Measurements from ENCODE around the gene OPRD1. TPM values are rescaled to one million over a fixed set of nuclear protein-coding genes. Genes with fewer than 3 reads are reported as not detected.

OPRD1 gene
- total and polyA plus RNA-seq, 2 of the 4 experiments (the other 2 are of a cell fraction), result under 0.01 TPM; not detected in 1

GRCh38 chr1:28867850-28868249, 55.9 kb downstream of the OPRD1 start:
- Histone ChIP-seq H2BK15ac (ENCODE audit: low read depth, low read length) (no peak overlapping the region), H3K9ac (ENCODE audit: low read depth, low read length) (no peak overlapping the region), H4K8ac (ENCODE audit: low read depth in 2 of 2, low read length in 2 of 2) (no peak overlapping the region), H3K4me2 (ENCODE audit: low read depth, low read length) (no peak overlapping the region), H2BK20ac (ENCODE audit: low read depth, low read length) (no peak overlapping the region), H3K27ac (ENCODE audit: insufficient read depth, low read length) (no peak overlapping the region), H3K79me1 (ENCODE audit: low read depth in 1 of 2, low read length in 2 of 2) (no peaks in the 10 kb centered on the region), H3K23ac (ENCODE audit: low read depth, low read length) (no peak overlapping the region), H2AK5ac (ENCODE audit: low read depth, low read length) (no peak overlapping the region), H3K56ac (ENCODE audit: extremely low read depth, insufficient read depth, low read length) (no peak overlapping the region), H3K9me1 (ENCODE audit: insufficient read depth, low read length) (no peaks in the 10 kb centered on the region), H3K27me3 (ENCODE audit: control insufficient read depth, insufficient read depth, low read length) (peaks cover 40% of the 10 kb centered on the region), H4K20me1 (ENCODE audit: insufficient read depth, low read length) (no peaks in the 10 kb centered on the region), H2AK9ac (replicated peaks; ENCODE audit: low read depth, low read length, poor library complexity) (no peak overlapping the region), H3K4ac (ENCODE audit: low read depth, low read length) (no peak overlapping the region), H3K18ac (ENCODE audit: low read depth, low read length) (no peak overlapping the region), H2BK5ac (ENCODE audit: low read depth, low read length, poor library complexity, severe bottlenecking) (no peak overlapping the region), H3K14ac (replicated peaks; ENCODE audit: low read depth, low read length) (no peak overlapping the region), H3K4me3 (ENCODE audit: insufficient read depth, low read depth, low read length) (no peak overlapping the region), H4K5ac (ENCODE audit: low read depth, low read length) (no peak overlapping the region), H2BK120ac (ENCODE audit: low read depth, low read length) (no peak overlapping the region), H3K36me3 (ENCODE audit: control insufficient read depth, insufficient read depth, low read length) (no peaks in the 10 kb centered on the region), H4K91ac (ENCODE audit: insufficient read depth, low read depth, low read length) (no peak overlapping the region), H2AFZ (replicated peaks; ENCODE audit: low read length, poor library complexity) (no peak overlapping the region), H3K4me1 (ENCODE audit: control insufficient read depth, insufficient read depth, low read length) (no peaks in the 10 kb centered on the region), H3K9me3 (ENCODE audit: control insufficient read depth, insufficient read depth, low read length) (no peaks in the 10 kb centered on the region)
- no peak for ATAC-seq (ENCODE audit: low read depth)
- intact Hi-C loops (cut with micrococcal nuclease), result no loop called here
- POLR2A ChIA-PET (ENCODE audit: unreplicated experiment), result no interaction called here
- DNase-seq, result no peak
- no CpG with 5 or more reads among the region's 3 CpGs for WGBS, 2 experiments (ENCODE audit: extremely low coverage in 2 of 2, insufficient read length in 1 of 2)
- in situ Hi-C loops (cut with MboI; ENCODE audit: low sequenced_read_pairs), result loop anchor here (5.0 kb wide), 1 partner anchor 86 kb away; no protein-coding TSS in a partner anchor
- TF ChIP-seq MXI1 (IDR thresholded peaks at IDR 0.05; ENCODE audit: borderline replicate concordance, low read depth, low read length) (no peak), RCOR1 (IDR thresholded peaks at IDR 0.05; ENCODE audit: insufficient replicate concordance, low read length) (no peak), USF2 (IDR thresholded peaks at IDR 0.05; ENCODE audit: low read depth, low read length) (no peak), NFE2L2 (IDR thresholded peaks at IDR 0.05; ENCODE audit: low read depth, low read length) (no peak), RAD21 (IDR thresholded peaks at IDR 0.05; ENCODE audit: low read length) (no peak), FOS (IDR thresholded peaks at IDR 0.05; ENCODE audit: low read depth, low read length) (no peak), MAFK (IDR thresholded peaks at IDR 0.05; ENCODE audit: low read depth, low read length) (no peak), CEBPB (IDR thresholded peaks at IDR 0.05; ENCODE audit: low read depth, low read length) (no peak), MAZ (IDR thresholded peaks at IDR 0.05; ENCODE audit: borderline replicate concordance, low read depth, low read length) (no peak), ELK1 (IDR thresholded peaks at IDR 0.05; ENCODE audit: borderline replicate concordance, low read depth, low read length) (no peak), BHLHE40 (IDR thresholded peaks at IDR 0.05; ENCODE audit: low read depth, low read length) (no peak), CTCF (conservative IDR thresholded peaks at IDR 0.05; ENCODE audit: low read depth, low read length) (no peak), CHD1 (IDR thresholded peaks at IDR 0.05; ENCODE audit: low read depth, low read length) (no peak), POLR2A (IDR thresholded peaks at IDR 0.05; ENCODE audit: low read depth, low read length) (no peak), RFX5 (IDR thresholded peaks at IDR 0.05; ENCODE audit: low read depth, low read length) (no peak), SMC3 (IDR thresholded peaks at IDR 0.05; ENCODE audit: low read depth, low read length) (no peak)
- CTCF ChIA-PET, result interaction anchor here (2.7 kb wide), 1 partner anchor 9 kb away, joined by 12 read pairs; no protein-coding TSS in a partner anchor
- dilution Hi-C loops (cut with HindIII; ENCODE audit: low sequenced_read_pairs, unreplicated experiment), result no loop called here
- no TSS peak for BruUV-seq (replicated peaks)
